ENCODE data around the gene RAB17. TPM values are rescaled to one million over a fixed set of nuclear protein-coding genes. Genes with fewer than 3 reads are reported as not detected.

RAB17 gene
- total and polyA plus RNA-seq, 2 of the 4 experiments (the other 2 are of a cell fraction): 0.41 TPM; not detected in 1

- Histone ChIP-seq H3K4me2 (ENCODE audit: low read depth, low read length) (no peak overlapping the region), H2AK5ac (ENCODE audit: low read depth, low read length) (no peak overlapping the region), H2BK15ac (ENCODE audit: low read depth, low read length) (no peak overlapping the region), H2BK120ac (ENCODE audit: low read depth, low read length) (no peak overlapping the region), H3K79me1 (ENCODE audit: low read depth in 1 of 2, low read length in 2 of 2) (no peaks in the 10 kb centered on the region), H3K18ac (ENCODE audit: low read depth, low read length) (no peak overlapping the region), H3K56ac (ENCODE audit: extremely low read depth, insufficient read depth, low read length) (no peak overlapping the region), H3K14ac (replicated peaks; ENCODE audit: low read depth, low read length) (no peak overlapping the region), H2BK20ac (ENCODE audit: low read depth, low read length) (no peak overlapping the region), H4K91ac (ENCODE audit: insufficient read depth, low read depth, low read length) (no peak overlapping the region), H3K9me3 (ENCODE audit: control insufficient read depth, insufficient read depth, low read length) (no peaks in the 10 kb centered on the region), H2AK9ac (replicated peaks; ENCODE audit: low read depth, low read length, poor library complexity) (no peak overlapping the region), H3K9me1 (ENCODE audit: insufficient read depth, low read length) (no peaks in the 10 kb centered on the region), H4K20me1 (ENCODE audit: insufficient read depth, low read length) (no peaks in the 10 kb centered on the region), H4K5ac (ENCODE audit: low read depth, low read length) (no peak overlapping the region), H3K27ac (ENCODE audit: insufficient read depth, low read length) (no peak overlapping the region), H3K36me3 (ENCODE audit: control insufficient read depth, insufficient read depth, low read length) (peaks cover 3% of the 10 kb centered on the region), H2AFZ (replicated peaks; ENCODE audit: low read length, poor library complexity) (no peak overlapping the region), H3K4me3 (ENCODE audit: insufficient read depth, low read depth, low read length) (no peak overlapping the region), H3K23ac (ENCODE audit: low read depth, low read length) (no peak overlapping the region), H4K8ac (ENCODE audit: low read depth in 2 of 2, low read length in 2 of 2) (no peak overlapping the region), H3K4ac (ENCODE audit: low read depth, low read length) (no peak overlapping the region), H2BK5ac (ENCODE audit: low read depth, low read length, poor library complexity, severe bottlenecking) (no peak overlapping the region), H3K27me3 (ENCODE audit: control insufficient read depth, insufficient read depth, low read length) (no peaks in the 10 kb centered on the region), H3K4me1 (ENCODE audit: control insufficient read depth, insufficient read depth, low read length) (no peaks in the 10 kb centered on the region), H3K9ac (ENCODE audit: low read depth, low read length) (no peak overlapping the region)
- DNase-seq (no peak), ATAC-seq (ENCODE audit: low read depth) (no peak)
- in situ Hi-C loops (cut with MboI; ENCODE audit: low sequenced_read_pairs) (no loop called here), dilution Hi-C loops (cut with HindIII; ENCODE audit: low sequenced_read_pairs, unreplicated experiment) (no loop called here), intact Hi-C loops (cut with micrococcal nuclease) (no loop called here)
- POLR2A ChIA-PET (ENCODE audit: unreplicated experiment): no interaction called here
- TF ChIP-seq MAZ (IDR thresholded peaks at IDR 0.05; ENCODE audit: borderline replicate concordance, low read depth, low read length) (no peak), RFX5 (IDR thresholded peaks at IDR 0.05; ENCODE audit: low read depth, low read length) (no peak), SMC3 (IDR thresholded peaks at IDR 0.05; ENCODE audit: low read depth, low read length) (no peak), ELK1 (IDR thresholded peaks at IDR 0.05; ENCODE audit: borderline replicate concordance, low read depth, low read length) (no peak), FOS (IDR thresholded peaks at IDR 0.05; ENCODE audit: low read depth, low read length) (no peak)
- TF ChIP-seq, protein P1, sequence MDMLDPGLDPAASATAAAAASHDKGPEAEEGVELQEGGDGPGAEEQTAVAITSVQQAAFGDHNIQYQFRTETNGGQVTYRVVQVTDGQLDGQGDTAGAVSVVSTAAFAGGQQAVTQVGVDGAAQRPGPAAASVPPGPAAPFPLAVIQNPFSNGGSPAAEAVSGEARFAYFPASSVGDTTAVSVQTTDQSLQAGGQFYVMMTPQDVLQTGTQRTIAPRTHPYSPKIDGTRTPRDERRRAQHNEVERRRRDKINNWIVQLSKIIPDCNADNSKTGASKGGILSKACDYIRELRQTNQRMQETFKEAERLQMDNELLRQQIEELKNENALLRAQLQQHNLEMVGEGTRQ (IDR thresholded peaks at IDR 0.05; ENCODE audit: low read depth, low read length): no peak
- TF ChIP-seq, protein P2, sequence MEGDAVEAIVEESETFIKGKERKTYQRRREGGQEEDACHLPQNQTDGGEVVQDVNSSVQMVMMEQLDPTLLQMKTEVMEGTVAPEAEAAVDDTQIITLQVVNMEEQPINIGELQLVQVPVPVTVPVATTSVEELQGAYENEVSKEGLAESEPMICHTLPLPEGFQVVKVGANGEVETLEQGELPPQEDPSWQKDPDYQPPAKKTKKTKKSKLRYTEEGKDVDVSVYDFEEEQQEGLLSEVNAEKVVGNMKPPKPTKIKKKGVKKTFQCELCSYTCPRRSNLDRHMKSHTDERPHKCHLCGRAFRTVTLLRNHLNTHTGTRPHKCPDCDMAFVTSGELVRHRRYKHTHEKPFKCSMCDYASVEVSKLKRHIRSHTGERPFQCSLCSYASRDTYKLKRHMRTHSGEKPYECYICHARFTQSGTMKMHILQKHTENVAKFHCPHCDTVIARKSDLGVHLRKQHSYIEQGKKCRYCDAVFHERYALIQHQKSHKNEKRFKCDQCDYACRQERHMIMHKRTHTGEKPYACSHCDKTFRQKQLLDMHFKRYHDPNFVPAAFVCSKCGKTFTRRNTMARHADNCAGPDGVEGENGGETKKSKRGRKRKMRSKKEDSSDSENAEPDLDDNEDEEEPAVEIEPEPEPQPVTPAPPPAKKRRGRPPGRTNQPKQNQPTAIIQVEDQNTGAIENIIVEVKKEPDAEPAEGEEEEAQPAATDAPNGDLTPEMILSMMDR (conservative IDR thresholded peaks at IDR 0.05; ENCODE audit: low read depth, low read length): no peak
- CTCF ChIA-PET: no interaction called here
- no TSS peak for BruUV-seq (replicated peaks)
- no CpG with 5 or more reads among the region's 6 CpGs for WGBS, 2 experiments (ENCODE audit: extremely low coverage in 2 of 2, insufficient read length in 1 of 2)
Measured at GRCh38 chr2:237524631-237525030, 65.9 kb downstream of the RAB17 start.

Data from IMR-90 (cell line).